ENCODE measurements around the gene NUP98. TPM values are rescaled to one million over a fixed set of nuclear protein-coding genes. Genes with fewer than 3 reads are reported as not detected.

The NUP98 gene
- polyA plus RNA-seq, 1 of the 3 experiments (the other 2 are of a cell fraction) = 56.4 TPM

GRCh38 chr11:3683039-3683438, 114.3 kb downstream of the NUP98 start:
- 98% methylated on average over 4 of the region's 9 CpGs for WGBS (ENCODE audit: low lambda C conversion rate)
- H3K27ac ChIP-seq (ENCODE audit: low read depth in 2 of 2, low read length in 1 of 2) = no peak overlapping the region
- H3K36me3 ChIP-seq (replicated peaks in 1 of 2; ENCODE audit: control insufficient read depth in 1 of 2, insufficient read depth in 2 of 2, low read length in 1 of 2) = peaks cover 69 to 89% of the 10 kb centered on the region in 2 experiments
- no peaks in the 10 kb centered on the region for H3K27me3 ChIP-seq (ENCODE audit: insufficient read depth)
- ChIA-PET CTCF (interaction anchor here (0.9 to 2.6 kb wide), 2 partner anchors 9 to 17 kb away, joined by 3 to 11 read pairs; no protein-coding TSS in a partner anchor), POLR2A (no interaction called here)
- no peaks in the 10 kb centered on the region for H3K79me2 ChIP-seq (ENCODE audit: insufficient read depth)
- H3K9me3 ChIP-seq = no peaks in the 10 kb centered on the region
- H2AFZ ChIP-seq (ENCODE audit: low read depth) = no peak overlapping the region
- no peak overlapping the region for H3K4me2 ChIP-seq
- TF ChIP-seq FOXM1 (IDR thresholded peaks at IDR 0.05; ENCODE audit: low read depth) (no peak), NRF1 (IDR thresholded peaks at IDR 0.05; ENCODE audit: low read depth, low read length) (no peak), GABPA (IDR thresholded peaks at IDR 0.05; ENCODE audit: low read depth) (no peak), MXI1 (IDR thresholded peaks at IDR 0.05; ENCODE audit: low read depth, low read length) (no peak), CHD2 (IDR thresholded peaks at IDR 0.05; ENCODE audit: low read length, partially characterized antibody) (no peak), JUND (IDR thresholded peaks at IDR 0.05) (no peak)
- TF ChIP-seq, protein P1, sequence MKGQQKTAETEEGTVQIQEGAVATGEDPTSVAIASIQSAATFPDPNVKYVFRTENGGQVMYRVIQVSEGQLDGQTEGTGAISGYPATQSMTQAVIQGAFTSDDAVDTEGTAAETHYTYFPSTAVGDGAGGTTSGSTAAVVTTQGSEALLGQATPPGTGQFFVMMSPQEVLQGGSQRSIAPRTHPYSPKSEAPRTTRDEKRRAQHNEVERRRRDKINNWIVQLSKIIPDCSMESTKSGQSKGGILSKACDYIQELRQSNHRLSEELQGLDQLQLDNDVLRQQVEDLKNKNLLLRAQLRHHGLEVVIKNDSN (IDR thresholded peaks at IDR 0.05; ENCODE audit: borderline replicate concordance, low read depth) = no peak
- TF ChIP-seq, protein P2, sequence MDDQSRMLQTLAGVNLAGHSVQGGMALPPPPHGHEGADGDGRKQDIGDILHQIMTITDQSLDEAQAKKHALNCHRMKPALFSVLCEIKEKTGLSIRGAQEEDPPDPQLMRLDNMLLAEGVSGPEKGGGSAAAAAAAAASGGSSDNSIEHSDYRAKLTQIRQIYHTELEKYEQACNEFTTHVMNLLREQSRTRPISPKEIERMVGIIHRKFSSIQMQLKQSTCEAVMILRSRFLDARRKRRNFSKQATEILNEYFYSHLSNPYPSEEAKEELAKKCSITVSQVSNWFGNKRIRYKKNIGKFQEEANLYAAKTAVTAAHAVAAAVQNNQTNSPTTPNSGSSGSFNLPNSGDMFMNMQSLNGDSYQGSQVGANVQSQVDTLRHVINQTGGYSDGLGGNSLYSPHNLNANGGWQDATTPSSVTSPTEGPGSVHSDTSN (IDR thresholded peaks at IDR 0.05) = no peak
- H3K4me1 ChIP-seq (ENCODE audit: control insufficient read depth in 1 of 2, insufficient read depth in 2 of 2, low read depth in 1 of 2, low read length in 1 of 2) = no peaks in the 10 kb centered on the region
- H3K4me3 ChIP-seq (ENCODE audit: low read depth in 2 of 2, low read length in 1 of 2) = no peak overlapping the region
- no peak for DNase-seq
- no peak overlapping the region for H3K9ac ChIP-seq
- H4K20me1 ChIP-seq (ENCODE audit: insufficient read depth) = no peaks in the 10 kb centered on the region
- H3K9me2 ChIP-seq = no peaks in the 10 kb centered on the region
- no peaks in the 10 kb centered on the region for H3F3A ChIP-seq (replicated peaks; ENCODE audit: insufficient read depth)

GRCh38 chr11:3679077-3679476, 118.3 kb downstream of the NUP98 start:
- CTCF ChIA-PET = no interaction called here
- no peak overlapping the region for H3K4me3 ChIP-seq (ENCODE audit: low read depth in 2 of 2, low read length in 1 of 2)
- peaks cover 5% of the 10 kb centered on the region; the same call in 1 of the 2 replicates for H4K20me1 ChIP-seq (ENCODE audit: insufficient read depth)
- no peak for DNase-seq
- no peaks in the 10 kb centered on the region for H3K27me3 ChIP-seq (ENCODE audit: insufficient read depth)
- TF ChIP-seq GABPA (IDR thresholded peaks at IDR 0.05; ENCODE audit: low read depth) = no peak
- TF ChIP-seq, protein P3, sequence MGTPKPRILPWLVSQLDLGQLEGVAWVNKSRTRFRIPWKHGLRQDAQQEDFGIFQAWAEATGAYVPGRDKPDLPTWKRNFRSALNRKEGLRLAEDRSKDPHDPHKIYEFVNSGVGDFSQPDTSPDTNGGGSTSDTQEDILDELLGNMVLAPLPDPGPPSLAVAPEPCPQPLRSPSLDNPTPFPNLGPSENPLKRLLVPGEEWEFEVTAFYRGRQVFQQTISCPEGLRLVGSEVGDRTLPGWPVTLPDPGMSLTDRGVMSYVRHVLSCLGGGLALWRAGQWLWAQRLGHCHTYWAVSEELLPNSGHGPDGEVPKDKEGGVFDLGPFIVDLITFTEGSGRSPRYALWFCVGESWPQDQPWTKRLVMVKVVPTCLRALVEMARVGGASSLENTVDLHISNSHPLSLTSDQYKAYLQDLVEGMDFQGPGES (IDR thresholded peaks at IDR 0.05; ENCODE audit: low read depth, low read length) = no peak
- no peak for TF ChIP-seq CTCF (IDR thresholded peaks at IDR 0.05)
- no peak for TF ChIP-seq NFIC (IDR thresholded peaks at IDR 0.05; ENCODE audit: borderline replicate concordance)
- no peak for TF ChIP-seq TAF1 (IDR thresholded peaks at IDR 0.05; ENCODE audit: borderline replicate concordance, low read depth, low read length)
- no peaks in the 10 kb centered on the region for H3K9me2 ChIP-seq
- no peak overlapping the region for H2AFZ ChIP-seq (ENCODE audit: low read depth)
- peaks cover 70 to 76% of the 10 kb centered on the region in 2 experiments for H3K36me3 ChIP-seq (replicated peaks in 1 of 2; ENCODE audit: control insufficient read depth in 1 of 2, insufficient read depth in 2 of 2, low read length in 1 of 2)
- POLR2A ChIA-PET = no interaction called here
- H3K27ac ChIP-seq (ENCODE audit: low read depth in 2 of 2, low read length in 1 of 2) = no peak overlapping the region
- no peak overlapping the region for H3K4me2 ChIP-seq
- H3K9me3 ChIP-seq = no peaks in the 10 kb centered on the region
- H3K4me1 ChIP-seq (ENCODE audit: control insufficient read depth in 1 of 2, insufficient read depth in 2 of 2, low read depth in 1 of 2, low read length in 1 of 2) = no peaks in the 10 kb centered on the region
- no peaks in the 10 kb centered on the region for H3F3A ChIP-seq (replicated peaks; ENCODE audit: insufficient read depth)
- 89% methylated on average over 3 of the region's 3 CpGs for WGBS (ENCODE audit: low lambda C conversion rate)
- H3K79me2 ChIP-seq (ENCODE audit: insufficient read depth) = no peaks in the 10 kb centered on the region
- no peak overlapping the region for H3K9ac ChIP-seq

All from SK-N-SH (cell line).